Adrenal gland (tissue), 12 donors: Measurements from ENCODE around the gene HDDC3. TPM values are rescaled to one million over a fixed set of nuclear protein-coding genes. Genes with fewer than 3 reads are reported as not detected.
"Not testable (repeated sequence)": the region's sequence is repeated elsewhere in the genome, so short reads cannot be mapped to it uniquely, and the experiment has no call there.

Source experiments
- DNase-seq, 7 donors: peaks; one replicate each; pipeline ENCODE4 v3.0.0-alpha.2; 2019 to 2020
- H3K27ac ChIP-seq, 5 donors: fragments of 200-600 bp; sonication (generic) in 4 of 5; 1 replicate in 3 of 5; 2 replicates in 2 of 5; pipeline versions ENCODE4 v1.5.1 to v1.8.0; 2016 to 2020; ENCODE audit warnings: mild to moderate bottlenecking in 1 of 5
- H3K27me3 ChIP-seq: fragments of 200-600 bp; 2 replicates; pipeline ENCODE4 v1.8.0; 2021
- H3K36me3 ChIP-seq, 2 donors: fragments of 200-600 bp; replicated peaks in 1 of 2; 1 replicate in 1 of 2; 2 replicates in 1 of 2; pipeline versions ENCODE4 v1.5.1 to v1.8.0; 2018 to 2022
- H3K4me1 ChIP-seq, 2 donors: fragments of 200-600 bp; replicated peaks in 1 of 2; 1 replicate in 1 of 2; 2 replicates in 1 of 2; pipeline versions ENCODE4 v1.5.1 to v1.8.0; 2018 to 2021
- H3K4me3 ChIP-seq, 4 donors: fragments of 200-600 bp; sonication (generic) in 3 of 4; one replicate each; pipeline ENCODE4 v1.5.1; 2016 to 2018
- H3K9me3 ChIP-seq, 3 donors: fragments of 200-600 bp; sonication (generic) in 1 of 3; replicated peaks in 1 of 3; 1 replicate in 2 of 3; 2 replicates in 1 of 3; pipeline versions ENCODE4 v1.5.1 to v1.8.0; 2016 to 2021
- CTCF ChIP-seq, 6 experiments: fragments of 450-650 bp in 4 of 6; fragments of 200-600 bp in 2 of 6; sonication (generic) in 1 of 6; IDR thresholded peaks; 1 replicate in 5 of 6; 2 replicates in 1 of 6; pipeline versions ENCODE4 v1.5.1 to v1.8.0; 2016 to 2021; ENCODE audit warnings: antibody characterized with exemption in 6 of 6, mild to moderate bottlenecking in 2 of 6, moderate library complexity in 1 of 6
- POLR2A ChIP-seq, 2 donors: fragments of 450-650 bp; IDR thresholded peaks; one replicate each; pipeline ENCODE4 v1.6.1; 2017; ENCODE audit warnings: antibody characterized with exemption in 2 of 2, mild to moderate bottlenecking in 2 of 2, moderate library complexity in 1 of 2
- whole genome bisulfite sequencing, 4 donors: extraction: QIAGEN DNeasy Blood & Tissue Kit in 2 of 4; methylation state at CpG; one replicate each; pipeline versions ENCODE4 v1.1.5 to v1.1.7; 2013 to 2017; 5-methylcytosine and 5-hydroxymethylcytosine counted together
- intact Hi-C, 2 donors: fragments of 100-400 bp; cut with DNase I; formaldehyde crosslinking; loops; one replicate each; pipeline versions ENCODE4 v1.14.1 to v1.15.0; 2022 to 2023
- polyA plus RNA-seq, 3 donors: library from polyadenylated mRNA; stranded (reverse); fragments of 200-250 nt in 2 of 3; fragments of 350-450 nt in 1 of 3; fragmentation: Illumina TruSeq in 1 of 3; extraction: RNeasy Lipid Tissue Mini Kit (QIAGEN cat#74804) in 1 of 3; gene quantifications; one replicate each; pipeline ENCODE4 v1.2.3, GENCODE V29; 2013 to 2014
- total RNA-seq, 9 donors: library from RNA; depleted of rRNA in 4 of 9; stranded (reverse); fragments of >200 nt in 4 of 9; fragments of 120-200 nt in 1 of 9; fragmentation: NEBNext Ultra II Directional in 1 of 9; extraction: Animal tissue kit (Norgen Biotek cat#: 25700) in 1 of 9; gene quantifications; one replicate each; pipeline versions ENCODE4 v1.1.0 to v1.2.4, GENCODE V29; 2013 to 2023
- donor health status: healthy with polysubstance abuse.
- donor health status: Bipolar disorder and iron deficiency.
- donor health status: DM: yes; HTN: yes; CAD: no.
- donor health status: DM: no; HTN: no; CAD: no.
- donor health status: DM: no; HTN: no; CAD: no.
- donor health status: DM: yes; HTN: yes; CAD: no.

Gene HDDC3
- total and polyA plus RNA-seq, 12 donors, result 14.6 to 40.2 (median 27.7) TPM

DNA sequence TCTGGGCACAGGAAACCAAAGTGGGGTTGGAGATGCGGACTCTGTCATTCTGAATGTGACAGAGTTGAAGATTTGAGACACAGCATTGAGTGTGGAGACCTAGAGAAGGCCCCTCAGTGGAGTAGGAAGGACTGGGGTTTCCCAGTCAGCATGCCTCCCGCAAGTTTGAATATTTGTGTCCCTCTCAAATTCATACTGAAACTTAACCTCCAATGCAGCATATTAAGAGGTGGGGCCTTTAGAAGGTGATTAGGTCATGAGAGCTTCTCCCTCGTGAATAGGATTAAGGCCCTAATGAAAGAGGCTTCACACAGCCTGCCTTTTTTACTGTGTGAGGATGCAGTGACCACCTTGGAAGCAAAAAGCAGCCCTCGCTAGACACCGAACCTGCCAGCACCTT is 8.0 kb downstream of the HDDC3 start:
- no peaks in the 10 kb centered on the region for H3K27me3 ChIP-seq
- WGBS, 4 donors, result 90 to 95% (median 92%) methylated on average over 5 of the region's 5 CpGs
- no peaks in the 10 kb centered on the region for H3K9me3 ChIP-seq
- H3K4me1 ChIP-seq, result peaks cover 0 to 12% of the 10 kb centered on the region in 2 donors
- no peak overlapping the region for H3K4me3 ChIP-seq
- DNase-seq, result no peak
- intact Hi-C loops, result no loop called here
- H3K36me3 ChIP-seq, result peaks cover 0 to 23% of the 10 kb centered on the region in 2 donors
- H3K27ac ChIP-seq, result no peak overlapping the region
- TF ChIP-seq POLR2A (IDR thresholded peaks at IDR 0.05), result no peak
- TF ChIP-seq CTCF (IDR thresholded peaks at IDR 0.05), result no peak

DNA sequence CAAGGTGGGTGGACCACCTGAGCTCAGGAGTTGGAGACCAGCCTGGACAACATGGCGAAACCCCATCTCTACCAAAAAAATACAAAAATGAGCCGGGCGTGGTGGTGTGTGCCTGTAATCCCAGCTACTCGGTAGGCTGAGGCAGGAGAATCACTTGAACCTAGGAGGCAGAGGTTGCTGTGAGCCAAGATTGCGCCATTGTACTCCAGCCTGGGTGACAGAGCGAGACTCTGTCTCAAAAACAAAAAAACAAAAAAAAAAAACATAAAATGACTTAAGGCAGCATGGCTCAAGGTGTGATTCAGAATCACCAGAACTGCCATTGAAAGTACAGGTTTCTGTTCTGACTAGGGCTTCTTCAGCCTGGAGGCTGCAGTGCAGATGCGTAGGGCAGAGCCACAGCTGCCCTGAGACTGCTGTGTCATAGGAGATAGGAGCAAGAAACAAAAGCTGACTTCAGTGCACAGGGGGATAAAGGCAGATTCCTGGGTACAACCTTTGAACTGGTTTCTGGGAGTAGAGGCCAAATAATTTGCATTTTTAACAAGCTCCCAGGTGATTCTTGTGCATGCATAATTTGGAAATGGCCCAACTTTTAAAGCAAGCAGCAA is 9.5 kb downstream of the HDDC3 start:
- H3K4me1 ChIP-seq, H3K9me3 ChIP-seq, DNase-seq, H3K27ac ChIP-seq, intact Hi-C loops, H3K4me3 ChIP-seq, H3K27me3 ChIP-seq: not testable (repeated sequence)
- 89 to 96% (median 93%) methylated on average over 7 of the region's 7 CpGs for WGBS, 4 donors
- peaks cover 0 to 38% of the 10 kb centered on the region in 2 donors for H3K36me3 ChIP-seq

- H3K27ac ChIP-seq, result no peak overlapping the region
- intact Hi-C loops, result no loop called here
- peaks cover 0 to 47% of the 10 kb centered on the region in 2 donors for H3K36me3 ChIP-seq
- no peaks in the 10 kb centered on the region for H3K27me3 ChIP-seq
- TF ChIP-seq POLR2A (IDR thresholded peaks at IDR 0.05), result no peak
- no peak for TF ChIP-seq CTCF (IDR thresholded peaks at IDR 0.05)
- H3K9me3 ChIP-seq, result no peaks in the 10 kb centered on the region
- DNase-seq, result no peak
- WGBS, 4 donors, result 70 to 78% (median 74%) methylated on average over 4 of the region's 4 CpGs
- no peaks in the 10 kb centered on the region for H3K4me1 ChIP-seq
- no peak overlapping the region for H3K4me3 ChIP-seq
Measured at GRCh38 chr15:90921887-90922286, 10.5 kb downstream of the HDDC3 start.

DNA sequence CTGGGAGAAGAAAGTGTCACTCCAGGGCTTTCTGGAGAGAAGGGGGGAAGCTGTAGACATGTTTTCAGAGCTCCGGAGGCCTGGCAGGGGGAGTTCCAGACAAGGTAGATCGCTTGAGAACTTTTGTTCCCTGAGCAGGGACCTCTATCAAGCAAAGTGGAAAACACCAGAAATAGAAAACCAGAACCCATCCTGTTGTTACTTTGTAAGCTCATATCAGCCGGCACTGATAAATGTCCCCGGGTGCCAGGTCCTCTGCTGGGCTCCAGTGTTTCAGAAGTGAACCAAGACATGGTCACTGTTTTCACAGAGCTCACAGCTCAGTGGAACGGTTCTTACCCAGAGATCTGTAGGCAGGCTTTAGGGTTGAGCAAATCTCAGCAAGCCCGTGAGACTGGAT is 13.5 kb downstream of the HDDC3 start:
- Histone ChIP-seq H3K4me1 (peaks cover 16 to 20% of the 10 kb centered on the region in 2 donors), H3K27ac (no peak overlapping the region), H3K27me3 (no peaks in the 10 kb centered on the region), H3K36me3 (peaks cover 0 to 73% of the 10 kb centered on the region in 2 donors), H3K9me3 (no peaks in the 10 kb centered on the region), H3K4me3 (no peak overlapping the region)
- TF ChIP-seq CTCF (IDR thresholded peaks at IDR 0.05), result no peak
- no peak for TF ChIP-seq POLR2A (IDR thresholded peaks at IDR 0.05)
- DNase-seq, result no peak
- 85 to 93% (median 87%) methylated on average over 4 to 6 of the region's 6 CpGs for WGBS, 4 donors
- intact Hi-C loops, result no loop called here
